ENCODE results near the gene PTPN12.

GRCh38 chr7:77498659-77499379 is 38.3 kb upstream of the PTPN12 start:
- TF ChIP-seq CTCF (IDR thresholded peaks at IDR 0.05) (no peak), EZH2 (IDR thresholded peaks at IDR 0.05) (no peak)

Measured in neural progenitor cell (in vitro differentiated cells).